Gastrocnemius medialis (tissue), 4 donors: ENCODE measurements around the gene GRM5.

ENCODE experiments used
- CTCF ChIP-seq, 5 experiments: fragments of 450-650 bp in 3 of 5; fragments of 200-600 bp in 2 of 5; sonication (generic) in 2 of 5; IDR thresholded peaks in 4 of 5; conservative IDR thresholded peaks in 1 of 5; 1 replicate in 4 of 5; 2 replicates in 1 of 5; pipeline ENCODE4 v1.5.1; 2016 to 2019; ENCODE audit warnings: antibody characterized with exemption in 5 of 5, mild to moderate bottlenecking in 3 of 5, moderate library complexity in 3 of 5
- POLR2A ChIP-seq, 2 donors: fragments of 450-650 bp; IDR thresholded peaks; one replicate each; pipeline ENCODE4 v1.6.1; 2017; ENCODE audit warnings: antibody characterized with exemption in 2 of 2, mild to moderate bottlenecking in 2 of 2, moderate library complexity in 2 of 2

GRCh38 chr11:88950975-88951374, 114.8 kb downstream of the GRM5 start:
- no peak for TF ChIP-seq POLR2A (IDR thresholded peaks at IDR 0.05)
- TF ChIP-seq CTCF (IDR thresholded peaks at IDR 0.05 in 4 of 5, conservative IDR thresholded peaks at IDR 0.05 in 1 of 5) = no peak
